Measurements from ENCODE around the gene FAM98C. TPM values are rescaled to one million over a fixed set of nuclear protein-coding genes. Genes with fewer than 3 reads are reported as not detected.

FAM98C gene
- total RNA-seq, 2 experiments from 2014 or later: 21.9 to 31.1 TPM

DNA sequence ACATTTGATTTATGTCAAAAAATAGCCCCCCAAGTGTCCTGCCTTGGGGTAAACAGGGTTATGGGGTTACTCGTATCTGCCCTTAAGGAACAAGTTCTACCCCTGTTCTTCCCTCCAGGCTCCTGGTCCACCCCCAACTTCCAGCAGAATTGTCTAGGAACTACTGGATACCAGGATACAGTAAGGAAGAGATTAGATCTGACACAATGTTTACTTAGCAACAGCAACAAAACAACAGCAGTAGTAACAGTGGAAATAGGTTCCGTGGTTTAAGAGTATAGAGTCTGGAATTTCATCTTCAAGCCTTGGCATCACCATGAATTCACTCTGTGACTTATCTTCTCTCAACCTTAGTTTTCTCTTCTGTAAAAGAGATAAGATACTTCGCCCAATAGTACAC is 1.7 kb upstream of the FAM98C start:
- H3K27ac ChIP-seq (ENCODE audit: low read depth, low read length, poor library complexity, severe bottlenecking): no peak overlapping the region
- intact Hi-C loops (cut with micrococcal nuclease; ENCODE audit: unreplicated experiment): loop anchor here (5.0 kb wide), 2 partner anchors 216 to 531 kb away; partner anchors contain the start of genes EIF3K, MAP4K1, MRPS12 and SARS2
- no peaks in the 10 kb centered on the region for H3K9me3 ChIP-seq (ENCODE audit: low read length)
- no peaks in the 10 kb centered on the region for H3K9me2 ChIP-seq (ENCODE audit: insufficient read depth, low read length)
- H3K79me2 ChIP-seq (ENCODE audit: insufficient read depth, low read depth, low read length): no peaks in the 10 kb centered on the region
- H2AFZ ChIP-seq (ENCODE audit: low read length): no peak overlapping the region
- H3K36me3 ChIP-seq (ENCODE audit: insufficient read depth, low read length): no peaks in the 10 kb centered on the region
- ChIA-PET POLR2A (no interaction called here), CTCF (ENCODE audit: unreplicated experiment) (no interaction called here)
- no peak for DNase-seq (ENCODE audit: low spot score)
- H3K4me3 ChIP-seq (ENCODE audit: low read depth, low read length, poor library complexity, severe bottlenecking): no peak overlapping the region
- H3K4me2 ChIP-seq (ENCODE audit: low read length): no peak overlapping the region
- no peak for TF ChIP-seq EZH2phosphoT487 (IDR thresholded peaks at IDR 0.05; ENCODE audit: borderline replicate concordance, low read depth, low read length)
- TF ChIP-seq, protein P1, sequence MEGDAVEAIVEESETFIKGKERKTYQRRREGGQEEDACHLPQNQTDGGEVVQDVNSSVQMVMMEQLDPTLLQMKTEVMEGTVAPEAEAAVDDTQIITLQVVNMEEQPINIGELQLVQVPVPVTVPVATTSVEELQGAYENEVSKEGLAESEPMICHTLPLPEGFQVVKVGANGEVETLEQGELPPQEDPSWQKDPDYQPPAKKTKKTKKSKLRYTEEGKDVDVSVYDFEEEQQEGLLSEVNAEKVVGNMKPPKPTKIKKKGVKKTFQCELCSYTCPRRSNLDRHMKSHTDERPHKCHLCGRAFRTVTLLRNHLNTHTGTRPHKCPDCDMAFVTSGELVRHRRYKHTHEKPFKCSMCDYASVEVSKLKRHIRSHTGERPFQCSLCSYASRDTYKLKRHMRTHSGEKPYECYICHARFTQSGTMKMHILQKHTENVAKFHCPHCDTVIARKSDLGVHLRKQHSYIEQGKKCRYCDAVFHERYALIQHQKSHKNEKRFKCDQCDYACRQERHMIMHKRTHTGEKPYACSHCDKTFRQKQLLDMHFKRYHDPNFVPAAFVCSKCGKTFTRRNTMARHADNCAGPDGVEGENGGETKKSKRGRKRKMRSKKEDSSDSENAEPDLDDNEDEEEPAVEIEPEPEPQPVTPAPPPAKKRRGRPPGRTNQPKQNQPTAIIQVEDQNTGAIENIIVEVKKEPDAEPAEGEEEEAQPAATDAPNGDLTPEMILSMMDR (conservative IDR thresholded peaks at IDR 0.05; ENCODE audit: low read length): no peak
- BruUV-seq (replicated peaks): no TSS peak
- no peaks in the 10 kb centered on the region for H4K20me1 ChIP-seq (ENCODE audit: insufficient read depth, low read length)
- H3K4me1 ChIP-seq (ENCODE audit: insufficient read depth, low read length, poor library complexity, severe bottlenecking): peaks cover 4% of the 10 kb centered on the region

DNA sequence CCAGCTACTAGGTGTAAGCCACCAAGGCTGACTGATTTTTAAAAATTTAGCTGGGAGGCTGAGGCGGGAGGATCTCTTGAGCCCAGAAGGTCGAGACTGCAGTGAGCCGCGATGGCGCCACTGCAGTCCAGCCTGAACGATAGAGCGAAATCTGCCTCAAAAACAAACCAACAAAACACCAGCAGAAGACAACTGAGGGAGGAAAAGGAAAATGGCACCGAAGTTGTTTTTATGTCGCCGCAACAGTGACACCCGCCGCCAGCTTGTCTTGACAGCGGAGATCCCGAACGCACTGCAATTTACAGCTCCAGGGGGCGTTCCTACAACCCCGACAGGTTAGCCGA is 298 bp upstream of the FAM98C start:
- H3K36me3 ChIP-seq (ENCODE audit: insufficient read depth, low read length): peaks cover 7% of the 10 kb centered on the region; the same call in 1 of the 2 replicates
- no peak for DNase-seq (ENCODE audit: low spot score)
- no TSS peak for BruUV-seq (replicated peaks)
- no peaks in the 10 kb centered on the region for H4K20me1 ChIP-seq (ENCODE audit: insufficient read depth, low read length)
- H3K27ac ChIP-seq (ENCODE audit: low read depth, low read length, poor library complexity, severe bottlenecking): peak overlapping the region; percentile 29
- ChIA-PET CTCF (ENCODE audit: unreplicated experiment) (interaction anchor here (0.6 to 1.2 kb wide), 14 partner anchors 14 to 526 kb away, joined by 3 to 15 read pairs (median 5); partner anchors contain the start of genes GGN and PSMD8), POLR2A (interaction anchor here (0.5 to 1.7 kb wide), 9 partner anchors 12 to 826 kb away, joined by 3 to 10 read pairs (median 4); partner anchors contain the start of genes GGN, PSMD8 and SPRED3)
- H3K79me2 ChIP-seq (ENCODE audit: insufficient read depth, low read depth, low read length): no peaks in the 10 kb centered on the region
- peaks cover 4% of the 10 kb centered on the region for H3K4me1 ChIP-seq (ENCODE audit: insufficient read depth, low read length, poor library complexity, severe bottlenecking)
- no peaks in the 10 kb centered on the region for H3K9me2 ChIP-seq (ENCODE audit: insufficient read depth, low read length)
- no peaks in the 10 kb centered on the region for H3K9me3 ChIP-seq (ENCODE audit: low read length)
- no peak for TF ChIP-seq EZH2phosphoT487 (IDR thresholded peaks at IDR 0.05; ENCODE audit: borderline replicate concordance, low read depth, low read length)
- TF ChIP-seq, protein P1 (conservative IDR thresholded peaks at IDR 0.05; ENCODE audit: low read length): no peak
- peak overlapping the region; percentile 76 for H3K4me2 ChIP-seq (ENCODE audit: low read length)
- intact Hi-C loops (cut with micrococcal nuclease; ENCODE audit: unreplicated experiment): loop anchor here (2.0 to 5.0 kb wide), 3 partner anchors 28 to 530 kb away; partner anchors contain the start of genes EIF3K, MAP4K1, MRPS12 and PSMD8
- peak overlapping the region; percentile 89 for H2AFZ ChIP-seq (ENCODE audit: low read length)
- peak overlapping the region; percentile 63 for H3K4me3 ChIP-seq (ENCODE audit: low read depth, low read length, poor library complexity, severe bottlenecking)

DNA sequence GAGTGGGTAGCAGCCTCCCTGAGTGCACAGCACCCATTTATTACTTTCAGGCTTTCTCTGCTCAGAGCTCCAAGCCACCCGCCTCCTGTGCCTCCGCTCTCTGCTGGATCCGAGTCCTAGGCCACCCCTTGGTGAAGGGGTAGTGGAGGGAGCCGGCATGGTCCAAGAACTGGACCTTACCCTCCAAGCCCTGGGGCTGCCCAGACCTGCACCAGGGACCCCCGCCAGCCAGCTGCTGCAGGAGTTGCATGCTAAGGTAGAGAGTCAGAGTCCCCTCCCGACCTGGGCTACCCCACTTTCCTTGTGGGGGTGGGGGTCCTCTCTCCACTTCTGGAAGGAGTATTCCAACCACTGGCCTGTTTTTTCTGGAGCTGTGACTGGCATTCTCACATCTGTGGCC is 2.0 kb downstream of the FAM98C start:
- CTCF ChIA-PET (ENCODE audit: unreplicated experiment): no interaction called here
- DNase-seq (ENCODE audit: low spot score): no peak
- Histone ChIP-seq H3K9me3 (ENCODE audit: low read length) (no peaks in the 10 kb centered on the region), H3K9me2 (ENCODE audit: insufficient read depth, low read length) (no peaks in the 10 kb centered on the region), H3K4me2 (ENCODE audit: low read length) (no peak overlapping the region), H3K4me1 (ENCODE audit: insufficient read depth, low read length, poor library complexity, severe bottlenecking) (peaks cover 4% of the 10 kb centered on the region), H3K4me3 (ENCODE audit: low read depth, low read length, poor library complexity, severe bottlenecking) (no peak overlapping the region), H3K36me3 (ENCODE audit: insufficient read depth, low read length) (peaks cover 7% of the 10 kb centered on the region; the same call in 1 of the 2 replicates), H3K27ac (ENCODE audit: low read depth, low read length, poor library complexity, severe bottlenecking) (no peak overlapping the region), H3K79me2 (ENCODE audit: insufficient read depth, low read depth, low read length) (no peaks in the 10 kb centered on the region), H4K20me1 (ENCODE audit: insufficient read depth, low read length) (no peaks in the 10 kb centered on the region), H2AFZ (ENCODE audit: low read length) (no peak overlapping the region)
- intact Hi-C loops (cut with micrococcal nuclease; ENCODE audit: unreplicated experiment): loop anchor here (5.0 kb wide), 2 partner anchors 212 to 527 kb away; partner anchors contain the start of genes EIF3K, MAP4K1, MRPS12 and SARS2
- BruUV-seq (replicated peaks): no TSS peak
- POLR2A ChIA-PET: interaction anchor here (1.4 kb wide), 1 partner anchor 31 kb away, joined by 5 read pairs; the partner anchor contains the start of gene PSMD8
- TF ChIP-seq, protein P1 (conservative IDR thresholded peaks at IDR 0.05; ENCODE audit: low read length): no peak
- TF ChIP-seq EZH2phosphoT487 (IDR thresholded peaks at IDR 0.05; ENCODE audit: borderline replicate concordance, low read depth, low read length): no peak

Measured in OCI-LY7 (cell line).